Thyroid gland (tissue), 4 donors: Measurements from ENCODE around the gene TTLL10.

ENCODE experiments used
- CTCF ChIP-seq, 6 experiments: fragments of 200-600 bp in 3 of 6; fragments of 450-650 bp in 3 of 6; sonication (generic) in 3 of 6; IDR thresholded peaks; one replicate each; pipeline ENCODE4 v1.5.1; 2016 to 2019; ENCODE audit warnings: antibody characterized with exemption in 6 of 6, mild to moderate bottlenecking in 2 of 6, inconsistent platforms in 1 of 6, moderate library complexity in 1 of 6
- POLR2A ChIP-seq, 2 donors: fragments of 450-650 bp; IDR thresholded peaks; one replicate each; pipeline ENCODE4 v1.6.1; 2017; ENCODE audit warnings: antibody characterized with exemption in 2 of 2, mild to moderate bottlenecking in 2 of 2, moderate library complexity in 1 of 2

- TF ChIP-seq POLR2A (IDR thresholded peaks at IDR 0.05) (no peak), CTCF (IDR thresholded peaks at IDR 0.05) (no peak)
Observed at GRCh38 chr1:1235016-1235744, 61.5 kb downstream of the TTLL10 start.
